H1 (cell line): ENCODE data around the gene PSMD3. TPM values are rescaled to one million over a fixed set of nuclear protein-coding genes. Genes with fewer than 3 reads are reported as not detected.

Experiments used
- POLR2AphosphoS5 ChIP-seq: IDR thresholded peaks from 2 replicates; pipeline ENCODE4 v1.6.1; 2011; ENCODE audit warnings: low read depth, low read length
- polyA plus RNA-seq, 7 experiments: library from polyadenylated mRNA; depleted of rRNA in 3 of 7; stranded (reverse) in 5 of 7; unstranded in 2 of 7; fragments of >200 nt in 5 of 7; fragments of 200-250 nt in 2 of 7; gene quantifications; 1 replicate in 5 of 7; 2 replicates in 1 of 7; 4 replicates in 1 of 7; pipeline versions ENCODE4 v1.2.1 to v1.2.3, GENCODE V29; 2011 to 2013; ENCODE audit warnings: missing spikeins in 2 of 7, mixed read lengths in 2 of 7
- total RNA-seq: library from RNA; stranded (reverse); fragmentation: NEBNext Ultra II Directional; extraction: Animal tissue kit (Norgen Biotek cat#: 25700); gene quantifications from 2 replicates; pipeline ENCODE4 v1.2.1, GENCODE V29; 2021

The PSMD3 gene
- total and polyA plus RNA-seq, 2 of the 8 experiments (the other 6 are each of a cell fraction or from before 2014, with no cell fraction given) = 151 to 198 TPM

GRCh38 chr17:39972271-39972670 lies 8.3 kb upstream of the PSMD3 start (continued):
- no peak for TF ChIP-seq POLR2AphosphoS5
- TF ChIP-seq, all 59 proteins: peak for 0
